GM08714 (cell line): ENCODE results near the gene EEF1AKMT3.
"Not testable (repeated sequence)": the region's sequence is repeated elsewhere in the genome, so short reads cannot be mapped to it uniquely, and the experiment has no call there.

Experiments used
- H3K4me3 ChIP-seq: fragments of 200-500 bp; sonication (Bioruptor generic); 2 replicates; pipeline ENCODE4 v1.5.1; 2014; ENCODE audit warnings: mild to moderate bottlenecking, low read length, inconsistent platforms
- ZNF274 ChIP-seq: IDR thresholded peaks from 2 replicates; pipeline ENCODE4 v1.6.1; 2012; ENCODE audit warnings: mild to moderate bottlenecking, low read depth, low read length

Gene EEF1AKMT3

DNA sequence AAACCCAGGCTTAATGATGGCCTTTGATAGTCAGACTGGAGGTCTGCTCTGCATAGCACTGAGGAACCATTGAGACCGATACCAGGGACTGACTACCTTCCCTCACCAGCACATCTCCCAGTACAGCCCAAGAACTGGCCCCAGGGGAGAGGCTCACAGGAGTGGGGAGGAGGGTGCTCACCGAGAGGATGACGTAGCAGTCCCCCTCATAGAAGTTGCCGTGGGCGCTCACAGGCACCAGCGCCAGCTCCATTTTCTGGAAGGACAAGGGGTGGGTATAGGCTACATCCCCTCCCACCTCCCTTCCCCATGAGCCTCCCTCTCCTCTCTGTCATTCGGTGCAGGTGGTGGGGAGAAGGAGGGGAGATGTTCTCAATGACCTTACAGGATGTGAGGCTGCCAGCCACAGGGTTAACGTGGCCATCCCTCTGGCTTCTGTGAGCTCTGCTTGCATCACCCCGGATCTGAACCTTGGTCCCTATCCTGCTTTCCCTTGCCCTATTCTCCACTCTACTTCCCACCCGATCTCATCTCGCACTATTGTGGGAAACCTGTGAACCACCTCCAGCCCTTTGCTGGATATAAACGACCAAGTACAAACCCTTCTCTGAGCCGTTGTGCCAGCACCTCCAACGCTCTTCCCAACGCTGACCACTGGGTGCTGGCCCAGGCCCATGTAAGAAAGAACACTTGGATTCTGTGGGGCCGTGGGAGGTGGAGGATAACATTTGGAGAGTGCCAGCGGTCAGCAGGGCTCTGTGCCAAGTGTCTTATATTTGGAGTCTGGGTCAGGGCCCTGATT is 41.8 kb downstream of the EEF1AKMT3 start:
- no peak for TF ChIP-seq ZNF274
- no peak overlapping the region for H3K4me3 ChIP-seq

DNA sequence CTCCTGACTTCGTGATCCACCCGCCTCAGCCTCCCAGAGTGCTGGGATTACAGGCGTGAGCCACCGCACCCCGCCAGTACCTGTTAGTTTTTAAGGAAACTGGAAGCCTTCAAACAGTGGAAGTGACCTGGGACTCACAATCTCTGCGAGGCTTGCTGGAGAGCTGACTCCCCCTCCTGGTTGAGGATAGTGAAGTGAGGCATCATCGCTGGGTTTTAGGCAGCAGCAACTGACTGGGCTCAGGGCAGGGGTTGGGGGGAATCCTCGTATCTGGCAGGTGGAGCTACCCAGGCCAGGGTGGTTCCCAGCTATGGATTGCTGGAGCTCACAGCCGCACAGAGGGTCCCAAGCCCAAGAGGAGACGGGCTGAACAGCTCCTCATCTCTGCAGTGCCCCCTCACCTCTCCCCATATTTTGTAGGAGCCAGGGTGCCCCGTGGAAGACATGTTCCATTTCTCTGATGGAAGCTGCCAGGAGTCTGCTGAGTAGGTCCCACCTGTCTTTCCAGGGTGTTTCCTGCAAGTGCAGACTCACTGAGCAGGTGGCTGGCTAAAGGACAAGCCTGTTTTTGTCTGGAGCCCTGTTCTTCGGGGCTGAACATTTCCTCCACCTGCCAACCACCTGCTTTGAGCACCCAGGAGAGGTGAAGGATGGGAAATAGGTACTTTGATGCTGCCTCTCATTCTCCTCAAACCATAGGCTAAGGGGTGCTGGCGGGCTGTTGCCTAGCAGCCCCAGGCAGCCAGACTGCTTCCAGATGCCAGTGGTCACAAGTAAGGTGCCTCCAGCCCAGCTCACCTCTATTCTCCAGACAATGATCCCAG is 43.0 kb downstream of the EEF1AKMT3 start:
- no peak overlapping the region for H3K4me3 ChIP-seq
- no peak for TF ChIP-seq ZNF274

DNA sequence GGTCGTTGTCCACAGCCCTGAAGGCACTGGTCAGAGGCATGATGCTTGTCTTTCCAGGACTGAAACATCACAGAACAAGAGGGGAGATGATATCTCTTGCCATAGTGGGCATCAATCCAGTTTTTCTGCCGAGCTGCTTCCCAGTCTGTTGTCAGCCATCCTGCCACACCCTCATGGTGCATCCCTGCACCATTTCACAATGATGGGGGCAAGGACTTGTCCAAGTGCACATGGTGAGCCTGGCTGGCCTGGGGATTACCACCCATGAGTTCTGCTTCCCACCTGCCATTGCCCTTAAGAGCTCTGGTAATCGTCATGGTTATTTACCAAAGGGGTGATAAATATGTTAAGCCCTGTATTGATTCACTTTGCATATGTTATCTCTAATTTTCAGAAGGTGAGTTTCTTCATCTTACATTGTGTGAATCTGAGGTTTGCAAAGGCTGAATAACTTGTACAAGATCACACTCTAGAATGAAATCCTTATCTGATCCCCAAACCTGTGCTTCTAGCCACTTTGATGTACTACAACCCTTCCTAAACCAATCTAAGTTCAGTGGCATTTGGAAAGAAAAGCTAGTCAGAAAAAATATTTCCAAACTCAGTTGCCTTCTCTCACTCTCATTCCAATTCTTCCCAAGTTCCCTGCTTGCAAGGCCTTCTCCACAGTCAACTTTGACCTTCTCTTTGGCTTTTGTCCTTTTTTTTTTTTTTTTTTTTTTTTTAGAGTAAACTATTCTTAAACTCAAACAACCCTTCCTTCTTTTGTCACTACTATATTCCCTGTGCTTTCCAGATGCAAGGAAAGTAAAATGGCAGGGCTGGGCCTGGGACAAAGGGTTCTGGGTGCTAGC is 43.8 kb downstream of the EEF1AKMT3 start:
- H3K4me3 ChIP-seq, result no peak overlapping the region
- no peak for TF ChIP-seq ZNF274

GRCh38 chr12:57816855-57817151 is 44.4 kb downstream of the EEF1AKMT3 start:
- no peak overlapping the region for H3K4me3 ChIP-seq
- no peak for TF ChIP-seq ZNF274

DNA sequence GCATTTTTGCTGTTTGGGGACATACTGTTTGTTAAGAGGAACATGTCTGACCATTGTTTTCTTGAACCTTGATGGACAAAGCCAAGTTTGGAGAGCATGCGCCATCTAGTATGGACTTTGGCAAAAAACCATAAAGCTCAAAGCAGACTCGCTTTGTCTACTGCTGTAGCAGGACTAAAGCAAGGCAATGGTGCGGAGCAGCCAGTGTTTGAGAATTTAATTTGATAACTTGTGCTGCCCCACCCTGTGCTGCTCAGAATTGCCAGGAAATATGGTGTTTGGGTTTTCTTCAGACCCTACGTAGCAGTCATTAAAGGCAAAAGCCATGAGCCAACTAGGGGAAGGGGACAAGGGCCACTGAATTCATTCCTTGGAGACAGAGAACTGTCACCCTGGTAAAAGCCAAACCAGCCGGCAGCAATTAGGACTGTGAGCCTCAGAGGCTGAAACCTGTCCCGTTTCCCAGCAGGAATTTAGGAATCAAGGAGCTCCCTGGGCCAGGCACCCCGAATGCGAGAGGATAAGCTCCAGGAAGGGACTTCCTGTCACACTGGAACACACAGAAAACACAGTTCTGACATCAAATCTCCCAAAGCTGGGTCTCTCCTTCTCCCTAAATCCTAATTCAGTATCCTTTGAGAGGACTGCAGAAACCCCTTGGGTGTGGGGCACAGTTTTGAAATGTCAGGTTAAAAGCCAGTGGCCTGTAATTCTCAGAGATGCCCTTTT is 45.0 kb downstream of the EEF1AKMT3 start:
- TF ChIP-seq ZNF274, result no peak
- no peak overlapping the region for H3K4me3 ChIP-seq

DNA sequence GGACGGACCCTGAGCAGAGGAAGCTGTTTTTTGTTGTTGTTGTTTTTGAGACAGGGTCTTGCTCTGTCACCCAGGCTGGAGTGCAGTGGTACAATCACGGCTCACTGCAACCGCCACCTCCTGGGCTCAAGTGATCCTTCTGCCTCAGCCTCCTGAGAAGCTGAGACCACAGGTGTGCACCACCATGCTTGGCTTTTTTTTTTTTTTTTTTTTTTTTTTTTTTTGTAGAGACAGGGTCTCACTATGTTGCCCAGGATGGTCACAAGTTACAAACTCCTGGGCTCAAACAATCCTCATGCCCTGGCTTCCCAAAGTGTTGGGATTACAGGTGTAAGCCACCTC is 45.5 kb downstream of the EEF1AKMT3 start:
- not testable (repeated sequence) for H3K4me3 ChIP-seq

- not testable (repeated sequence) for H3K4me3 ChIP-seq
Observed at GRCh38 chr12:57820119-57820518, 47.7 kb downstream of the EEF1AKMT3 start.

DNA sequence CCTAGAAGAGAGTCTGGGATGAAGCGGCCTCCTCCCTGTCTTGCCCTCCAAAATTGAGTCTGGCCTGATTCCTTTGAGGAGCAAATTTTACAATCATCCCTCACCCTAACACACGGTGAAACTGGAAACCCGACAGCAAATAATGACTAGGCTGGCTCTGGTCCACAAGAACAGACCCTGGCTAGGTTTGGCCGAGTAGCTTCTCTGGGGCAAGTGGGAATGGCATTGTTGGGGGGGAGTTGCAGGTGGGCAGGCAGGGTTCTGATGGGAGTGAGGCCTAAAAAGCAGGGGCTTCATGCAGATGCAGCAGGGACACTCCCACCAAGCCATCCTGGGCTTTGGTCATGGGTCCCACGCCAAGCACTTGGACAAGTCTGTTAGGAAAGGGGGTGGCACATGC is 48.6 kb downstream of the EEF1AKMT3 start:
- H3K4me3 ChIP-seq, result not testable (repeated sequence)

- TF ChIP-seq ZNF274, result no peak
Observed at GRCh38 chr12:57821474-57822214, 49.2 kb downstream of the EEF1AKMT3 start.

DNA sequence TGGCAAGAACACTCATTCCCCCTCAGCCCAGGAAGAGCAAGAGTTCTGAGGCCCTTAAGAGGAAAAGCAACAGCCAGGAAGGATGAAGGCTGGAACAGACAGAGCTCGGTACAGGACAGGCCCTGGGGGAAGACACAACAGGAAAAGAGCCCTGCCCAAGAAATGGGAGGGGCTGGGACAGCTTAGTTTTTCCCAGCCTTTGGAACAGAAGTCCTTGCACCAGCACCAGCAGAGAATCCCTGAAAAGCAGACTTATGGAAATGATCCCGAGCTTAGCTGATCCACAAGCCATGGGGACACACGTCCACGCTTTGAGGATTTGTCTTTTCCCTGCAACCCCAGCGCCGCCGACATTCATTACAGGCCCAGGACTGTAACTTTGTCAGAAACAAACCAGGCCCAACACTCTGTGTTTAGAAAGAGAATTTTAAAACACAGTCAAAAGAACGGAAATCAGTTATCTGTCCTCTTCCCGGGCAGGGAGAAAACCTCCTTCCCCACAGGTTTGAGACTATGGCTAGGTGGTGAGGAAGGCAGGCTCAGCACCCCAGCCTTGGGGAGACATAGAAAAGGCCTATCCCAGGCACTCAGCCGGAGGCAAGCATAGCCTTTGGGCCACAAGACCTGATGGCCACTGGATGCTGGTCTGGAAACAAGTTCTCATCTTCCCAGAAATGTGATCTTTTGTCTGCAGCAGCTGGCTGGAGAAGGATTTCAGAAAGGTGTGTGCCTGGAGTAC is 50.1 kb downstream of the EEF1AKMT3 start:
- TF ChIP-seq ZNF274, result no peak
- H3K4me3 ChIP-seq, result no peak overlapping the region

More at GRCh38 chr12:57821474-57822214, 49.2 kb downstream of the EEF1AKMT3 start:
- no peak overlapping the region for H3K4me3 ChIP-seq

GRCh38 chr12:57823131-57823907 is 50.9 kb downstream of the EEF1AKMT3 start:
- TF ChIP-seq ZNF274, result no peak
- no peak overlapping the region for H3K4me3 ChIP-seq
